Measurements from ENCODE around the gene NOB1. TPM values are rescaled to one million over a fixed set of nuclear protein-coding genes. Genes with fewer than 3 reads are reported as not detected.

The NOB1 gene
- total and polyA plus RNA-seq, 2 donors from 2014 or later: 34.9 to 50.4 TPM

GRCh38 chr16:69691980-69692911 is 62.5 kb downstream of the NOB1 start:
- Histone ChIP-seq H3K4me3 (ENCODE audit: low read length in 3 of 3) (no peak overlapping the region), H3K9ac (ENCODE audit: low read length in 3 of 3) (no peak overlapping the region), H3K4me1 (ENCODE audit: control insufficient read depth in 2 of 3, insufficient read depth in 2 of 3, low read depth in 1 of 3, low read length in 3 of 3) (peaks cover 0 to 3% (median 3%) of the 10 kb centered on the region in 3 donors), H3K27me3 (ENCODE audit: control insufficient read depth, insufficient read depth, low read length) (no peaks in the 10 kb centered on the region), H3K27ac (ENCODE audit: low read depth in 2 of 2, low read length in 2 of 2) (no peak overlapping the region), H3K9me3 (ENCODE audit: control insufficient read depth in 2 of 3, insufficient read depth in 1 of 3, low read length in 3 of 3) (no peaks in the 10 kb centered on the region), H3K36me3 (ENCODE audit: control insufficient read depth in 2 of 3, insufficient read depth in 3 of 3, low read length in 3 of 3) (peaks cover 7 to 41% (median 38%) of the 10 kb centered on the region in 3 donors)
- intact Hi-C loops (cut with DNase I): no loop called here
- FAIRE-seq (no peak), DNase-seq (no peak)
- no peak for TF ChIP-seq CTCF (IDR thresholded peaks at IDR 0.05; ENCODE audit: borderline replicate concordance, extremely low read depth, insufficient read depth)

Other genes starting within 250 kb of the NOB1 start
- gene NFAT5, start 189.0 kb downstream of the NOB1 start, total RNA-seq: 83.7 TPM
- 1.9 TPM for gene NFAT5, start 189.0 kb downstream of the NOB1 start, polyA plus RNA-seq (ENCODE audit: insufficient read depth, low read depth, low replicate concordance)
- gene NQO1, start 28.4 kb downstream of the NOB1 start, total RNA-seq: 87.5 TPM
- 414 TPM for gene NQO1, start 28.4 kb downstream of the NOB1 start, polyA plus RNA-seq (ENCODE audit: insufficient read depth, low read depth, low replicate concordance)
- gene WWP2, start 7.4 kb upstream of the NOB1 start, total RNA-seq: 128 TPM
- gene WWP2, start 7.4 kb upstream of the NOB1 start, polyA plus RNA-seq (ENCODE audit: insufficient read depth, low read depth, low replicate concordance): 30.0 TPM
- gene CLEC18A, start 196.4 kb upstream of the NOB1 start, total RNA-seq: 0.85 TPM
- 87.7 TPM for gene CLEC18A, start 196.4 kb upstream of the NOB1 start, polyA plus RNA-seq (ENCODE audit: insufficient read depth, low read depth, low replicate concordance)

Data from kidney (tissue), 14 donors.